ENCODE data around the gene PSMC3.

Gene PSMC3

GRCh38 chr11:47396049-47396320 is 30.3 kb downstream of the PSMC3 start:
- TF ChIP-seq CTCF (IDR thresholded peaks at IDR 0.05; ENCODE audit: low read depth, low read length, missing control alignments): no peak
- no peak for DNase-seq (ENCODE audit: extremely low read depth, low read depth)
- H3K4me3 ChIP-seq (replicated peaks; ENCODE audit: low read depth, low read length): no peak overlapping the region

GRCh38 chr11:47395223-47396048 is 30.8 kb downstream of the PSMC3 start:
- no peak overlapping the region for H3K4me3 ChIP-seq (replicated peaks; ENCODE audit: low read depth, low read length)
- no peak for DNase-seq (ENCODE audit: extremely low read depth, low read depth)
- no peak for TF ChIP-seq CTCF (IDR thresholded peaks at IDR 0.05; ENCODE audit: low read depth, low read length, missing control alignments)

GRCh38 chr11:47394322-47395222 is 31.7 kb downstream of the PSMC3 start:
- no peak overlapping the region for H3K4me3 ChIP-seq (replicated peaks; ENCODE audit: low read depth, low read length)
- DNase-seq (ENCODE audit: extremely low read depth, low read depth): no peak
- no peak for TF ChIP-seq CTCF (IDR thresholded peaks at IDR 0.05; ENCODE audit: low read depth, low read length, missing control alignments)

GRCh38 chr11:47394050-47394321 is 32.3 kb downstream of the PSMC3 start:
- DNase-seq (ENCODE audit: extremely low read depth, low read depth): no peak
- no peak overlapping the region for H3K4me3 ChIP-seq (replicated peaks; ENCODE audit: low read depth, low read length)
- no peak for TF ChIP-seq CTCF (IDR thresholded peaks at IDR 0.05; ENCODE audit: low read depth, low read length, missing control alignments)

GRCh38 chr11:47393163-47394049 is 32.8 kb downstream of the PSMC3 start:
- H3K4me3 ChIP-seq (replicated peaks; ENCODE audit: low read depth, low read length): no peak overlapping the region
- TF ChIP-seq CTCF (IDR thresholded peaks at IDR 0.05; ENCODE audit: low read depth, low read length, missing control alignments): no peak

GRCh38 chr11:47392546-47393162 is 33.6 kb downstream of the PSMC3 start:
- no peak for TF ChIP-seq CTCF (IDR thresholded peaks at IDR 0.05; ENCODE audit: low read depth, low read length, missing control alignments)

More at GRCh38 chr11:47393163-47394049, 32.8 kb downstream of the PSMC3 start:
- DNase-seq (ENCODE audit: extremely low read depth, low read depth): no peak

More at GRCh38 chr11:47392546-47393162, 33.6 kb downstream of the PSMC3 start:
- no peak for DNase-seq (ENCODE audit: extremely low read depth, low read depth)
- H3K4me3 ChIP-seq (replicated peaks; ENCODE audit: low read depth, low read length): no peak overlapping the region

Data from HFF-Myc (cell line).